ENCODE results near the gene IGF2R. TPM values are rescaled to one million over a fixed set of nuclear protein-coding genes. Genes with fewer than 3 reads are reported as not detected.

The IGF2R gene
- total and polyA plus RNA-seq, 7 donors: 40.1 to 167 (median 113) TPM

DNA sequence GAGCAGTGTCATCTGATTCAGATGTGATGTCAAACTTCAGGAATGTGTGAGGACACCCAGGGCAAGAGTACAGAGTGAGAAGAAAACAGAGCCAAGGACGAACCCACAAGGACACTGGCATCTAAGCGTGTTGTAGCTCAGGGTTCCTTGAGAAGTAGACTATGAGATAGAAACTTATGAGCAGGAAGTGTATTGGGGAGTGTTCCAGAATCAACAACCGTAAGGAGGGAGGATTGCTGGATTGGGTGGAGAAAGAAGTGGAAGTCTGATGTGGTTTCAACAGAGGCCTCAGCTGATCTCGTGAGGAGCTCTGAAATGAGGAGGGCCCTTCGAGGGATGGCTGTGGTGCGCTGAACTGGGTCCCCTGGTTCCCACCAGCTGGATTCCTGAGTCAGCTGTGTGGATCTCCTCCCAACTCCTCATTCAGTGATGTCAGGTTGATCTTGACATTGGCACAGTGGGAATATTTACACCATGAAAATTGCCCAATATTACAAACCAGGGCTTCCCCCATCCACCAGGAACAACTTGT is 25.7 kb upstream of the IGF2R start:
- intact Hi-C loops (cut with DNase I): loop anchor here (5.0 to 10.0 kb wide), 2 partner anchors 81 to 688 kb away; no protein-coding TSS in a partner anchor
- Histone ChIP-seq H3K36me3 (ENCODE audit: insufficient read depth in 1 of 2, low read depth in 1 of 2) (no peaks in the 10 kb centered on the region), H3K4me1 (peaks cover 13% of the 10 kb centered on the region), H3K27me3 (ENCODE audit: insufficient read depth in 3 of 3, low read length in 2 of 3) (no peaks in the 10 kb centered on the region), H3K9me3 (peaks cover 6% of the 10 kb centered on the region), H3K27ac (peak overlapping the region; percentile 31), H3K4me3 (no peak overlapping the region)
- TF ChIP-seq, protein P1, sequence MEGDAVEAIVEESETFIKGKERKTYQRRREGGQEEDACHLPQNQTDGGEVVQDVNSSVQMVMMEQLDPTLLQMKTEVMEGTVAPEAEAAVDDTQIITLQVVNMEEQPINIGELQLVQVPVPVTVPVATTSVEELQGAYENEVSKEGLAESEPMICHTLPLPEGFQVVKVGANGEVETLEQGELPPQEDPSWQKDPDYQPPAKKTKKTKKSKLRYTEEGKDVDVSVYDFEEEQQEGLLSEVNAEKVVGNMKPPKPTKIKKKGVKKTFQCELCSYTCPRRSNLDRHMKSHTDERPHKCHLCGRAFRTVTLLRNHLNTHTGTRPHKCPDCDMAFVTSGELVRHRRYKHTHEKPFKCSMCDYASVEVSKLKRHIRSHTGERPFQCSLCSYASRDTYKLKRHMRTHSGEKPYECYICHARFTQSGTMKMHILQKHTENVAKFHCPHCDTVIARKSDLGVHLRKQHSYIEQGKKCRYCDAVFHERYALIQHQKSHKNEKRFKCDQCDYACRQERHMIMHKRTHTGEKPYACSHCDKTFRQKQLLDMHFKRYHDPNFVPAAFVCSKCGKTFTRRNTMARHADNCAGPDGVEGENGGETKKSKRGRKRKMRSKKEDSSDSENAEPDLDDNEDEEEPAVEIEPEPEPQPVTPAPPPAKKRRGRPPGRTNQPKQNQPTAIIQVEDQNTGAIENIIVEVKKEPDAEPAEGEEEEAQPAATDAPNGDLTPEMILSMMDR (IDR thresholded peaks at IDR 0.05): no peak
- DNase-seq: peak; percentile 36 to 73
- peak; percentile 70 to 90 (median 81) for ATAC-seq
- whole genome bisulfite sequencing, 3 donors: 27 to 33% (median 29%) methylated on average over 6 of the region's 6 CpGs

DNA sequence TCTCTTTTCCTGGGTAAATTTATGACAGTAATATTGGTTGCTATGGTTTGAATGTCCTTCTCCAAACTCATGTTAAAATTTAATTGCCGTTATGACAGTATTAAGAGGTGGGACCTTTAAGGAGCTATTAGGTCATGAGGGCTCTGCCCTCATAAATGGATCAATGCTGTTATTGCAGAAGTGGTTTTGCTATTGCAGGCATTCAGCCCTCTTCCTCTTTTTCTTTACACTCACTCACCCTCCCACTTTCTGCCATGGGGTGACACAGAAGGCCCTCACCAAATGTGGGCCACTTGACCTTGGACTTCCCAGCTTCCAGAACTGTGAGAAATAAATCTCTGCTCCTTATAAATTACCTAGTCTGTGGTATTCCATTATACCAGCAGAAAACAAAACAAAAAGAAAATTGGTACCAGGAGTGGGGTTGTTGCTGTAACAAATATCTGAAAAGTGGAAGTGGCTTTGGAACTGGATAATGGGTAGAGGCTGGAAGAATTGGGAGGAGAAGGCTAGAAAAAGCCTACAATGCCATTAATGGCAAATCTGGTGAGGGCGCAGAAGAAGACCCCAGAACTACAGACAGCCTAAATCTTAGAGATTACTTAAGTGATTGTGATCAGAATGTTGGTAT is 24.8 kb upstream of the IGF2R start:
- no peaks in the 10 kb centered on the region for H3K27me3 ChIP-seq (ENCODE audit: insufficient read depth in 3 of 3, low read length in 2 of 3)
- H3K27ac ChIP-seq: no peak overlapping the region
- TF ChIP-seq, protein P1 (IDR thresholded peaks at IDR 0.05): no peak
- H3K4me3 ChIP-seq: no peak overlapping the region
- peaks cover 6% of the 10 kb centered on the region for H3K9me3 ChIP-seq
- WGBS, 3 donors: 48 to 96% (median 71%) methylated on average over 2 of the region's 2 CpGs
- ATAC-seq: no peak
- no peaks in the 10 kb centered on the region for H3K36me3 ChIP-seq (ENCODE audit: insufficient read depth in 1 of 2, low read depth in 1 of 2)
- DNase-seq: no peak
- intact Hi-C loops (cut with DNase I): loop anchor here (5.0 to 10.0 kb wide), 2 partner anchors 82 to 689 kb away; no protein-coding TSS in a partner anchor
- H3K4me1 ChIP-seq: peaks cover 13% of the 10 kb centered on the region

DNA sequence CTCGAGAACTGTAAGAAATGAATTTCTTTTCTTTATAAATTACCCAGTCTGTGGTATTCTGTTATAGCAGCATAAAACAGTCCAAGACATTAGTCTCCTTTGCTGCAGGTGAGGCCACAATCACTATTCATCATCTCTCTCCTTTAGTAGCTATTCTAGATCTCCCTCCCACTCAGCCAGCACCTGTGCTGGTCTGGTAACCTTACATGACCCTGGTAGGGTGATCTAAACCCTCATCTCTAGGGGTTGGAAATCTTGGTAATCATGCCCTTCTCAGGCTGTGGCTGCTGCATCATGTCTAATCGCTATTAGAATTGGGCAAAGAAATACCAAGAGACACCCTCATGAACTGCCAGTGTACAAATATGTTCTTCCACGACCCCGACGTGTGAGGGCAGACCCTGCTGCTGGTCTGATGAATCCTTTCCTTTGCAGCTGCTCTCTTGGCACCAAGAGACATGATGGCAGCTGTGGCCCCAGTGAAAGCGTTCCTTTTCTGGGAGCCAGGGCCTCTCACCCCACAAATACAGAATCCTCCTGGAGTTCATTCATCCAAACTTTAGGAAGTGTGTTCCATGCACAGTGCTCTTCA is 23.0 kb upstream of the IGF2R start:
- ATAC-seq (no peak), DNase-seq (no peak)
- Histone ChIP-seq H3K4me1 (peaks cover 13% of the 10 kb centered on the region), H3K9me3 (peaks cover 6% of the 10 kb centered on the region), H3K4me3 (no peak overlapping the region), H3K27me3 (ENCODE audit: insufficient read depth in 3 of 3, low read length in 2 of 3) (no peaks in the 10 kb centered on the region), H3K27ac (no peak overlapping the region), H3K36me3 (ENCODE audit: insufficient read depth in 1 of 2, low read depth in 1 of 2) (no peaks in the 10 kb centered on the region)
- TF ChIP-seq, protein P1 (IDR thresholded peaks at IDR 0.05): no peak
- intact Hi-C loops (cut with DNase I): loop anchor here in 1 of 2 donors (10.0 kb wide), 1 partner anchor 691 kb away; no protein-coding TSS in a partner anchor
- 40 to 55% (median 42%) methylated on average over 6 of the region's 6 CpGs for WGBS, 3 donors

DNA sequence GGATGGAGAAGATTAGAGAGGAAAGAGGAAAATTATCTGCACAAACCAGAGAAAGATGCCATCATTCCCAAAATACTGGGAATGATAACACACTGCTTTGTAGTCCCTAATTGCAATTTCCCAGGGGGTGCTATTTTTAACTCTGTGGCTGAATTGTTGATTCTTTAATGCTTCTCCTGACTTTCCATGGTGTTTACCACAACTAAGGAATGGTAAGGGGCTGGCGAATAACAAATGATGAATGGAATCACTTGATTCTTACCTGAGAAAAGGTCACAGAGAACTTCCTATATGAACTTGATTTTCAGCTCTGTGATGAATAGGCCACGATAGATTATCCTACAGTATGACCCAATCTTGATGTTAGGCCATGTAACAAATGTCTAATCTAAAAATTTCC is 22.0 kb upstream of the IGF2R start:
- Histone ChIP-seq H3K4me1 (peaks cover 13% of the 10 kb centered on the region), H3K4me3 (no peak overlapping the region), H3K27me3 (ENCODE audit: insufficient read depth in 3 of 3, low read length in 2 of 3) (no peaks in the 10 kb centered on the region), H3K36me3 (ENCODE audit: insufficient read depth in 1 of 2, low read depth in 1 of 2) (no peaks in the 10 kb centered on the region), H3K27ac (no peak overlapping the region), H3K9me3 (peaks cover 6% of the 10 kb centered on the region)
- 82 to 91% (median 88%) methylated on average over 2 of the region's 2 CpGs for WGBS, 3 donors
- intact Hi-C loops (cut with DNase I): loop anchor here in 1 of 2 donors (10.0 kb wide), 1 partner anchor 692 kb away; no protein-coding TSS in a partner anchor
- TF ChIP-seq, protein P1 (IDR thresholded peaks at IDR 0.05): no peak
- ATAC-seq: no peak
- DNase-seq: no peak
